Activated naive CD4-positive, alpha-beta T cell treated with anti-CD3 and anti-CD28 coated beads, Interleukin-2, amount 50 U/mL, for 16 hours (primary cell): Measurements from ENCODE around the gene PNMA1.

Experiments
- DNase-seq: peaks from one replicate; pipeline ENCODE4 v3.0.0-alpha.2; 2020

Gene PNMA1

GRCh38 chr14:73661872-73662271 lies 52.3 kb downstream of the PNMA1 start:
- DNase-seq, result no peak
